ENCODE data around the gene SHROOM3.
"Not testable (repeated sequence)": the region's sequence is repeated elsewhere in the genome, so short reads cannot be mapped to it uniquely, and the experiment has no call there.

The SHROOM3 gene

DNA sequence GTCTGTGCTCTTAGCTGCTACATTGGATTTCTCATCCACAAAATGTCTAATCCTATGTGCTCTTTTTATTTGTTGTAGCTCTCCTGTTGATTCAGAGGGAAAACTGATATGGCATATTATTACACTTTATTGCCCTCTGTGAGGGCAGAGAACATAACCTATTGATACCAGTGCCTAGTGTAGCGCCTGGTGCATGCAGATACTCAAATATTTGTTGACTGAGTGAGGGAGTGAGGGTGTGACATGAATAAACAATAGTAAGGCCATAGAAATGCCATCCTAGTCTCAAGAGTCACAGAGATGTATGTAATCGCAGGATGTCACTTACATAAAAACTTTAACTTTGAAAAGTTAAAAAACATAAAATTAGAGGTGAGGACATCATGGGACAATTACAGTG lies 159.1 kb downstream of the SHROOM3 start:
- no peak for DNase-seq (ENCODE audit: low read depth)

DNA sequence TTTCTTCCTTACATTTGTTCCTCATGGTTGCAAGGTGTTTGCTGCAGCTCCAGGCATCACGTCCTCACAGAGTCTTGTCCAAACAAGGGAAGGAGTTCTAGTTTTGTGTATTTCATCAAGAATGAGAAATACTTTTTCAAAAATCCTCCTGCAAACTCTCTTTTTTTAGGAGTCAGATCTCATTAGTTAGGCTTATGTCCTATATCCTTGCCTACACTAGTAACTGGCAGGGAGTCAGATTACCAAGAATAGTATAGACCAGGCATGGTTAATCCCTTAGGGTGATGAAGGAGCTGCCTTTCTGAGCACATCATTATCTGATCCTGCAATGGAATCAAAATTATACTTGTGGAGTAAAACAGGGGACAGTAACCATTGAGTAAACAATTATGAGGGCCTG lies 160.4 kb downstream of the SHROOM3 start:
- DNase-seq (ENCODE audit: low read depth): no peak

DNA sequence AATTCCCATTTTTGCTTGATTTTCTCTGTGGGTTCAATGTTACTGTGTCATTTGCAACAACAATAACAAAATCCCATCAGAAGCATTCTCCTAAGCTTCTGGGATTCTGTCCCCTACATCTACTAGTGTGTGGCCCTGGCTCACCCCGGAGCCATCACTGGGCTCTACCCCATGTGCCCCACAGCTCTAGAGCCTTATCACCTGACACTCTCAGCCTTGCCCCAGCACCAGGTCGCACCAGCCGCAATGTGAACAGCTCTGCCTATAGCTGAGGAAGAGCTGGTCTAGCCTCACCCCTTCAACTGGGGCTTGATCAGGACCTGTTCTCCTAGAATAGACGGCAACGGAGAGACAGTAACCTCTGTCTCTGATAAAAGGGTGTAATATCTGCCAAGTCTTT lies 161.7 kb downstream of the SHROOM3 start:
- DNase-seq (ENCODE audit: low read depth): no peak

DNA sequence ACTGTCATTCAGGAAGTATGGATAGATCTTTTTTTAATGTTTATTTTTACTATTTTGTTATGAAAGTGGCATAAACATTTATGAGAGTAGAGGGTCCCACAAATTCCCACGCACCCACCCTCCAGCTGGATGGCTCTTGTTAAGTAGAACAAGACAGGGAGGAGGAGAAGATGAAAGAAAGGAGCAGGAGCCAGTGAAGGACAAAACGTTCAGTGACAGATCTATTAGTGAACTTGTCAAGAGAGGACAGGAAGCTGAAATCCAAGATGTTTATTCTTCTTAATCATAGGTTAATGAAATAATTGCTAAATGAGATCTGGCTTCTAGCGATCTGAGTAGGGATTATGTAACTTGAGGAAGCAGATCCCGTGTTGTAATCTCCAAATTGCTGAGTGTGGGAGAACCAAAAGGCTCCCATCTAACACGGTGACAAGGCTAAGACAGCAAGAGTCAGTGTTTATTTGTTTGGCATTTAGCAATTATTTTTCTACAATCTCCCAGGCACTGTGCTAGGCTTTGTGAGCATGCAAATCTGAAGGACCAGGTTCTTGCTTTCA lies 162.5 kb downstream of the SHROOM3 start:
- DNase-seq (ENCODE audit: low read depth): no peak

DNA sequence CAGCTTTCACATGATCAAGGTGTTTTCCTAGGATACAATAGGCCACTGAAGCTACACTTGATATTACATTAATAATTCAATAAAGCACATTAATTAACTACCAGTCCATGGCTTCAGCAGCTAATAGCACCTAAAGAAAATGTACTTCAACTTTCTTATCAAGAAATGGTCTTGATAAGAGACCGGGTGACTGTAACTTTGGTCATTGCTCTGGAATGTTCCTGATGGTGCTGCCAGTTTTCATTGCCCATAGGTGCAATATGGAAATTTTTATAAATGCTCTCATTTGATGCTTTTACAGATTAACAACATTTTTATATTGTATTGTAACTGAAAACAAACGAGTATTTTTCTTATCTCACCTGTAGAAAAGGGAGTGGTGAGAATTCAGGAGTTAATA lies 165.4 kb downstream of the SHROOM3 start:
- no peak for DNase-seq (ENCODE audit: low read depth)

DNA sequence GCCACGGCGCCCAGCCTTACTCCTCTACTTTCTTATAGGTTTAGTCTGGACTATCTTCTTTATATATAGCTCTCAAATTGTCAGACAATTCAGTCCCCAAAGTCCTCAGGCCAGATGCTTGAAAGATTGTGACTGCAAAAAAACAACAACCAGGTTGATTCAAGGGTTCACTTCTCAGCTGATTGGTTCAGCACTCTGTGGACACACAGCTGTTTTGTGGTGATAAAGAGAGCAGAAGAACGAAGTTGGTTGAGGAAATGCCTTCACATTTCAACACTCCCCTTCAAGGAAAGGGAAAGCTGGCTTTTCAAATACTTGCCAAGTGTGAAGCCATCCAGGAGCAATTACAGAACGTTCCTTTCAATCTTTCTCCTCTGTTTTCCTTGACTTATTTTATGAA lies 166.8 kb downstream of the SHROOM3 start:
- no peak for DNase-seq (ENCODE audit: low read depth)

DNA sequence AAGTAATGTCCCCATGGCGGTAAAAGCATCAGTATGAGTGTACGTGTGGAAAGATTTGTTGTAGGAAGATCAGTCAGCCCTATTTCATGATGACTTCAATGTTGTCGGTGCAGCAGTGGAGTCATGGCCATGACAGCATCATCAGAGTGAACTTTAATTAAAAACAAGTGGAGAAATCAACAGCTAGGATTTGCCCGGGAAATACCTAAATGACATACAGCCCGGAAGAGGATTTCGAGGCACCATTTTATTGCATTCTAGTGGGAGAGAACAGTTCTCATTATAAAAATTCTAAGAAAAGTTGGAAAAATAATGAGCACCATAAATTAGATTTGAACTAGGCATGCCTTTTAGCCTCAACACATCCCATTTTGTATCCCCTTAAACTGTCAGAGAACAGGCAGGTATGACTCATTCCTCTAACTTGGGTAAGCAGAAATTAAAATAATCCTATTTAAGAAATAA lies 170.1 kb downstream of the SHROOM3 start:
- no peak for DNase-seq (ENCODE audit: low read depth)

DNA sequence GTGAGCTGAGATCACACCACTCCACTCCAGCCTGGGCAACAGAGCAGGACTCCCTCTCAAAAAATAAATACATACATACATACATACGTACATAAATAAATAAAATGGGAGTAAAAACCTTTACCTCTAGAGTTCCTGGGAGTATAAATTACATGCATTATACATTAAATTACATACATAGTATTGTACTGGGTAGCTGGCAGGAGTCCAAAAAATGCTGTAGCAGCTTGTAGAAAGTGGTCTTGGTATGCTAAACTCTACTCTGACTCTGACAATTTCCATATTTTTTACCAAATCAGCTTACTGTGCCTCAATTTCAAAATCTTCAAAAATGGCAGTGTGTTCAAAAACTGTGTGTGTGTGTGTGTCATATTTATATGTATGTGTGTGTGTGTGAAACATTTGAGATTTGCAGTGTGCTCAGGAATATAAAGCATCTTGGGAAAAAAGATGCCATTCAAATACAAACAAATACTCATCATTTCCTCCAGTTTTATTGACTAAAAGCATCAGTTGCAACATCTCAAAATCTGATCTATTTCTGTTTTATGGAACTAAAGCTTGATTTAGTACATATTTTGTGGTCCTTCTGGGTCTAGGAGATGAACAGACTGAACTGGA lies 171.7 kb downstream of the SHROOM3 start:
- no peak for DNase-seq (ENCODE audit: low read depth)

DNA sequence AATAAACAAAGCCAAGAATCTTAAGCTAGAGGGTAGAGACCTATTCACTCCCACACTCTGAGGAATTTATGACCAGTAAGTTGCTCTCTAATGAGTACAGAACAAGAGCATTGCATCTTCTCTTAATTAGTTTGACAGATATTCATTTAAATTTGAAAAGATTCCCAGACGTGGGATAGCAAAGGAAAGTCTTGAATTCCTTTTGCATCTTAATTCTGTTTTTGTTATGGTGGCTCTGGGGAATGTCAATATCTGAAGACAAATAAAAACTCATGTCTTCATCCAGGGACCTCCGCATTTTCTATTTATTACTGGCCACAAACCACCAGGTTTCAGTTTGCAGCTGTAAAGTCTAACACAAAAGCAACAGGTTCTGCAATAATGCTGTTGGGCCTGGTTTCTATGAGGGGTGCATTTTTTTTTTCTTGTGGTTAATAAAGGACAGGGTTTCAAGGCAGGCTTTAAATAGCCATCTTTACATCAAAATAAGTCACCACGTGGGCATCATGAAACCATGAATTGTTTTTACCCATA lies 172.3 kb downstream of the SHROOM3 start:
- no peak for DNase-seq (ENCODE audit: low read depth)

DNA sequence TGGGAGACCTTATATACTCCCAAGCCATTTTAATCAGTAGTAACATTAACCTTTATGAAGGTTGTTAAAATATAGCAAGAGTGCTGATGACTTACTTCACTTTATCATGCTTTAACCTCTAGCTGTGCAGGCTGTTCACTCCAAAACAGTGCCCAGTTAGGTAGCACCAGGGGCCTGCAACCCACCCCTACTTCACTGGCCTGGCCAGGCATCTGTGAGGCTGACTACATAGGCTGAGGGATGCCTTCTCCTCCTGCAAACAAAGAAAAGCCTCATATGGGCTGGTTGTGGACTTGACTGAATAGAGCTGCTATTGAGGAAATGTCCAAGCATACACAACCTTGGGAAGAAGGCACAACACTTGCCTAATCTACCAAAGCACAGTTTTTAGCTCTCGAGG lies 172.8 kb downstream of the SHROOM3 start:
- DNase-seq (ENCODE audit: low read depth): no peak

DNA sequence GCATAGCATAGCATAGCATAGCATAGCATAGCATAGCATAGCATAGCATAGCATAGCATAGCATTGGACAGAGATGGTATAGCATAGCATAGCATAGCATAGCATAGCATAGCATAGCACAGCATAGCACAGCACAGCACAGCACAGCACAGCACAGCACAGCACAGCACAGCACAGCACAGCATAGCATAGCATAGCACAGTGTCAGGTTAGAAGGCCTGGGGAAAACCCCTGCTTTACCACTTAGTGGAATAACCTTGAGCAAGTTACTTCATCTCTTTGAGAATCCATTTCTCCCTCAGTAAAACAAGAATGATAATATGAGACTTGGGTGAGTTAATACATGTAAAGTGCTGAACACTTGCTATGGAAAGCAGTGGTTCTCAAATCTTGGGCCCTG lies 173.5 kb downstream of the SHROOM3 start:
- DNase-seq (ENCODE audit: low read depth): not testable (repeated sequence)

DNA sequence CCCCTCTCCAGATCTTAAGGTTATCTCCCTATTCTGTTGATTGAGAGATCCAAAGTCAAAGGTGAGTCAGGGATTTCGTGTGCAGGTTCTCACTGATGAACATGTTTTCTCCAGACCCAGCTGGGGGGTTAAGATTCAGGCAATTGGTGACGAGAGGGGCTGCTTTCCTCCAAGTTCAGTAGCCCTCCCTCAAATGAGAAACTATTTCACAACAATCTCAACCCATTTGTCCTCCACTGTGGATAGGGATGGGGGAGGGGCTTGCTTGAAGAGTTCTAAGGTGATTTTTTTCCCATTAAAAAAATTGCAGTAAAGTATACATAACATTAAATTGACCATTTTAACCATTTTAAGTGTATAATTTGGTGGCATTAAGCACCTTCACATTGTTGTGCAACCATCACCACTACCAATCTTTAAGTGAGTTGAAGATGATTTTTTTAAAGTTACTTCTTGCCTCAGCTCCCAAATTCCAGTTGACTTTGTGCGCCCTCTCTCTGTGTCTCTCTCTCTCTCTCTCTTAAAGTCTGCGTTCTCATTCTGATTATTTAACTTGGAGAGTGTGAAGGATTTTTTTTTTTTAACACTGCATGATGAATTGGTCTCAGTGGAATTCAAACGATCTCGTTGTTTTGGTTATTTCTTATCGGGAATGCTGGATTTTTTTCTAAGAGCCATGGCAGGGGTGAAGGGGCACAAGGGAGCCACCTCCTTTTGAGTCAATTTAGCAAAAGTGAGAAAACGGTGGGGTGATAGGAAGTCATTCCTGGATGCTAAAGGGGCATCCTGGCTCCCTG lies 175.9 kb downstream of the SHROOM3 start:
- no peak for DNase-seq (ENCODE audit: low read depth)

DNA sequence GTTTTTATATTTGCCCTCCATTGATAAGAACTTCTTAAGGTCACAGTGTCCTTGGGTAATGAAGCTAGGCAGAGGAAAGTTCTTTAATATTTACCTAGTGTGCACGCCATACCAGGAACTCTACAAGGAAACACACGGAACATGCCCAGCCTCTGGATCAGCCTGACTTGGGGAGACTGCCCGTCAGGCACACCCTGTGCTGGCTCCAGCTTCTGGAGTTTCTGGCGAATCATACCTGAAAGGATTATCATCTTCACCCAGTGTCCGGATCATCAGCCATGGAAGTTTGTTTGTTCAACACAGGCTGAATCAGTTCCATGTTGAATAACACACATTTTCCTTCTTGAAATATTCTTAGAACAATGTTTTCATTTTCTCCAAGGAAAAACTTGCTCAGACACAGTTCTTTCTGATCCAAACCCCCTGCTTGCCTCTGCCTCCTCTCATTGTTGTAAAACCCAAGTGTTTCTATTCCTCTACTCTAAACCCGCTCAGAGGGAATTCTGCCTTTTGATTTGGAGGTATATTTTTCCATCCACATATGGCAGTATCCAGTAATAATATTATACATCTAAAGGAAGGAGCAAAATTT lies 176.7 kb downstream of the SHROOM3 start:
- no peak for DNase-seq (ENCODE audit: low read depth)

DNA sequence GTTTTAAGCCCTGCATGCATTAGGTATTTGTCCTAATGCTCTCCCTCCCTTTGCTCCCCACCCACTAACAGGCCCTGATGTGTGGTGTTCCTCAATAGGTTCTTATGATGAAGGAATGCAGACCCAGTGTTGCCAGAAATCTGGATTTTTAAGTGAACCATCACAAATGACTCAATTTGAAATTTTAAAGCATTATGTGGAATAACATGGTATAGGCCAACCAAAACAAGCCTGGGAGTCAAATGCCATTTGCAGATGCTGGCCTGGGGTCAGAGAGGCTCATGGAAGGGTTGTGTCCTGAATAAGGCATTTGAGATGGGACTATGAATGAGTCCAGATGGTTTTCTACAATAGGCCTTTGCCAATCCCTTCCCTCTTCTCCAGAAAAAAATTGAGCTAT lies 179.6 kb downstream of the SHROOM3 start:
- DNase-seq (ENCODE audit: low read depth): no peak

DNA sequence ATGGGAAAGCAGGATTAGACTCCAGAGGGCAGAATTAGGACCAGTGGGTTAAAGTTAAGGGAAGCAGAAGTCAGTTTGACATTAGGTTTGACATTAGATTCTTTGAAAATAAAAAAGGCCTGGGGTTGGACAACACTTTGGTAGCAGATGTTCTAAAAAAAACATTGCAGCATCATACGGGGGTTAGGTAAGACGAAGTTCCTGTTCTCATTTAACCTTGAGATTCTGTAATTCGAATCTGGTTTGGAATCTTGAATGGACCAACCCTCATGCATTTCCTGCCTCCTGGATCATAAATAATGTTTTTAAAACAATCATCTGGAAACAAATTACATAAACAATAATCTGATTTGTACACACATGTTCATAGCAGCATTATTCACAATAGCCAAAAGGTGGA lies 181.0 kb downstream of the SHROOM3 start:
- no peak for DNase-seq (ENCODE audit: low read depth)

DNA sequence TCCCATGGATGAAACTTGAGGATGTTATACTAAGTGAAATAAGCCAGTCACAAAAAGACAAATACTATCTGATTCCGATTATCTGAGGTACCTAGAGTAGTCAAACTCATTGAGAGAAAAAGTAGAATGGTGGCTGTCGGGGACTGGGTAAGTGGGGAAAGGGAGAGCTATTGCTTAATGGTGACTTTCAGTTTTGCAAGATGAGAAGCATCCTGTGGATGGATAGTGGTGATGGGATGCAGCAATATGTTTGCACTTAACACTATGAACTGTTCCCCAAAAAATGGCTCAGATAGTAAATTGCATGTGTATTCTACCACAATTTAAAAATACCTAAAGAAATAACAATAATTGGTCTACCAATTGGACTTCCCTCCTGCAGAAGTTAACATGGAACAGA lies 181.5 kb downstream of the SHROOM3 start:
- no peak for DNase-seq (ENCODE audit: low read depth)

DNA sequence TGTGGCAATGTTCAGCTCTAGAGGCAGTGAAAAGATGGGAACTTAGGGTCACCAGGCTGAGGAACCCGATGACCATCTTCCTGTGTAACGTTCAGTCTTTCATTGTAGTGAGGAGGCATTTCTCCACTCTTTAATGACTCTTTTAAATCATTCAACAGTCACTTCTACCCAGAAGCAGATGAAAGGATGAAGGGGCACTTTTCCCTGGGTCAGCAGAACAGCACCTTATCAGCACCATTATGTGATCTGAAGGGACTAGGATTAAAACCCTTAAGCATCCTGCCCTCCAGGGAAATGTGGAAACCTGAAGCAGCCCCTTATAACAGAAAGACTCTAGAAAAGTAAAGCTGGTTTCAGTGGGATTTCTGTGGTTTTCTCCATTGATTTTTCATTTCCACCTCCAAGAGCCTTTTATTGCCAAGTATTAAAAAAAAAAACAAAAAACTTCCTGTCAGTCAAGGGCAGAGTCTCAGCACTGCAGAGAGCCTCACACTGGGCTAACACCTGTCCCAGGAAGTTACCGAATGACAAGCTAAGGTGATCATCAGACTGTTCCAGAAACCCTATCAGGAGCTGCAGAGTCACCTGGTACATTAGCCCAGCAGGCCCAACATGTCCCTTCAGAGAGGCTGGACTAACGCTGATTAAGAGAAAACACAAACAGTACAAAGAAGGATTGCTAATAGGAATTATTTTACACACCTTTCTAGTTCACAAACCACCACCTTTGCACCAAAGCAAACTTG lies 185.9 kb downstream of the SHROOM3 start:
- DNase-seq (ENCODE audit: low read depth): no peak

DNA sequence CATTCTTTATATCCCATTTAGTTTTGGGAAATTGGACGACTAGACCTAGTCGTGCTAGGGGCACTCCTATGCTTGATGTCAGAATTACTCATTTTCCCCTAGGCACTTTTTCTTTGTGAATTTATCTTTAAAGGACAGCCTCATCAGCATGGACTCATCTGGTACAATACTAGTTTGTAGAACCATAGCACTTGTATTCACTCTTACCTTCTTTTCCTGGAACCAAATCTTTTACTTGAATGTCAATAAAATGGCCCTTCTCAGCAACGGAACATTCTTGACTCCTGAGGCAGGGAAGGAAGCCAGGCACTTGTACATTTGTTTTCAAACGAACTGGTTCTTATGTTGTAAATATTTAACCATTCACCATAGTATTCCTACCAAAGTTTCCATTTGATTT lies 187.1 kb downstream of the SHROOM3 start:
- DNase-seq (ENCODE audit: low read depth): no peak

DNA sequence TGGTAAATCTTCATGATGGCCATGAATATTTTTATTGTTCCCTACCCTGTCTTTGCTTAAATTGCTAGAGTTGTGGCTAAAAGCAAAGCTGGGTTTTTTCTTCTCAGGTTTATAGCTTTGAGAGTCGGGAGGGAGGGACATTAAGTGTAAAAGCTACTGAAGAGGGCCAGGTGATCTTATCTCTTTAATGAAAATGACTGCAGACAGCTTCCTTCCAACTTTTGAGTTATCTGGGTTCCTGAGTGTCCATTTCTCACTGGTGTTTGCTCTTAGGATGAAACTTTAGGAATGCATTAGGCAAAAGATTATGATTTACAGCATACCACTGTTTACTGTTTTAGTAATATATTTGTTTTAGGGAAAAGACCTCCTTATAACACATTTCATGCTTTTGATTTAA lies 187.7 kb downstream of the SHROOM3 start:
- no peak for DNase-seq (ENCODE audit: low read depth)

DNA sequence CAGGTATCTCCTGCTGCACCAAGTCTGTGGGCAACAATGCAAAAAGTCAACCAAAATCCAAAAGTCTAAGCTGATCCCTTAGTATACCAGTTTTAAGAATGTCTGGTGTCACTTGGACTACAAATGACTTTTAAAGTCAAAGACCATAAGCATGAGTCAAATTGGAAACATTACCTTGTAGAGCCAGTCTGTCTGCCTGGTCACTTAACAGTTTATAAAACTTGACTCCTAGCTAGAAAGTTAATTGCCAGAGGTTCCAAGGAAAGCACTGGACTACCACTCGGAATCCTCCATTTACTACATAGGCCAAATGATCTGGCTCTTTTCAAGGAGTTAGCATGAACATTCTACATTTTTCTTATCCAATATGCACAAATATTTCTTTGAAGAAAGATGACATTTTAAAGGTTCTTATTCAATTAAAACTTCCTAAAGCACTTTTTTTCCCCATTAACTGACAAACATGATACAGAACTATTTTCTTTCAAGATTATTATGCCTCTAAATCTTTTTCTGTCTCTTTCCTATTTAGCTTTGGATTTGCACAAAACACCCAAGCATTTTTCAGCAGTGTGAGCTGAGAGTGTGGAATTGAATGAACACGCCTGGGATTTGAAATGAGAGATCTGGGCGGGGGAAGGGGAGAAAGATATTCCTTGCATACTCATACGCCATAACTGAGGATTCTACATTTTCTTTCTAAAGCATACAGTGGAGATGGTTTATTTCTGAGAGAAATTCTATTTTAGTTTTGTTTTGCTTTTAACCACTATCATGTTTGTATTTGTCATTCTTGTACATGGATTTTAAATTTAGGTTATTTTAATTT lies 188.4 kb downstream of the SHROOM3 start:
- DNase-seq (ENCODE audit: low read depth): no peak

DNA sequence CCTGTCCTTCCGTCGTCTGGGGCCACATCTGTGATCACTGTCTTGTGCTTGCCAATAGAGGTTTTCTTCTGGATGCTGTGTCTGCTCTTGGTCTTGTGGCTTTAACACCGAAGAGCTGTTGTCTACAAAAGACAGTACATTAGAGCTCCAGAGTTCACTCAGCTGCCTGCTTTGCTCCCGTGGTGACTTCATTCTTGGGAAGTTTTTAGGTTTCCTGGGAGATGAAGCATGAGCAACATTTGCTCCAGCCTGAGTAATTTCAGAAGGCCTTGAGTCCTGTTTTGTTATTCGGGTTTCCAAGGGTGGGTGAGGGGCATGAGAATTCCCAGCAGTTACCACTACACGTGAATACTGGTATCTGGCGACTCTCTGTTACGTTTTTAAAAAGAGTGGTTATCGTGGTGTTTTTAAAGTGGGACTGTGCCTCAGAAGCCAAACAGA lies 189.2 kb downstream of the SHROOM3 start:
- no peak for DNase-seq (ENCODE audit: low read depth)

All from stimulated activated CD8-positive, alpha-beta memory T cell treated with anti-CD3 and anti-CD28 coated beads, Interleukin-7, amount 100 ng/mL, for 24 hours (primary cell).